ENCODE results near the gene CLCNKA.

The CLCNKA gene

GRCh38 chr1:16021681-16022080 is at the start of gene CLCNKA:
CLCNKA (plus strand) TSS chr1:16022036; CDS start chr1:16022620, 584 bp downstream.
- no peak for TF ChIP-seq REST (IDR thresholded peaks at IDR 0.05; ENCODE audit: low read depth)
- TF ChIP-seq MAX (IDR thresholded peaks at IDR 0.05), result no peak
- TF ChIP-seq TCF12 (IDR thresholded peaks at IDR 0.05; ENCODE audit: low read depth), result no peak
- no peak for TF ChIP-seq EP300 (IDR thresholded peaks at IDR 0.05; ENCODE audit: borderline replicate concordance)
- no peak for TF ChIP-seq CEBPB (IDR thresholded peaks at IDR 0.05)
- no peak for TF ChIP-seq NFIC (IDR thresholded peaks at IDR 0.05)
- TF ChIP-seq CREB1 (IDR thresholded peaks at IDR 0.05; ENCODE audit: low read depth), result no peak
- TF ChIP-seq FOXM1 (IDR thresholded peaks at IDR 0.05; ENCODE audit: borderline replicate concordance, low read depth), result no peak
- no peak for TF ChIP-seq TAF1 (IDR thresholded peaks at IDR 0.05; ENCODE audit: low read depth)
- TF ChIP-seq YY1 (IDR thresholded peaks at IDR 0.05; ENCODE audit: low read depth), result no peak
- no peak for TF ChIP-seq RAD21 (IDR thresholded peaks at IDR 0.05; ENCODE audit: low read depth)

- TF ChIP-seq CREB1 (IDR thresholded peaks at IDR 0.05; ENCODE audit: low read depth), result no peak
Observed at GRCh38 chr1:15972409-15972808, 49.4 kb upstream of the CLCNKA start.

- TF ChIP-seq CEBPB (IDR thresholded peaks at IDR 0.05), result no peak
- TF ChIP-seq TCF12 (IDR thresholded peaks at IDR 0.05; ENCODE audit: low read depth), result no peak
- no peak for TF ChIP-seq RAD21 (IDR thresholded peaks at IDR 0.05; ENCODE audit: low read depth)
- no peak for TF ChIP-seq NFIC (IDR thresholded peaks at IDR 0.05)
- no peak for TF ChIP-seq ZBTB7A (IDR thresholded peaks at IDR 0.05; ENCODE audit: low read depth)
- no peak for TF ChIP-seq TAF1 (IDR thresholded peaks at IDR 0.05; ENCODE audit: low read depth)
- no peak for TF ChIP-seq EP300 (IDR thresholded peaks at IDR 0.05; ENCODE audit: borderline replicate concordance)
- TF ChIP-seq TEAD4 (IDR thresholded peaks at IDR 0.05), result no peak
- TF ChIP-seq YY1 (IDR thresholded peaks at IDR 0.05; ENCODE audit: low read depth), result no peak
- TF ChIP-seq MAX (IDR thresholded peaks at IDR 0.05), result no peak
- no peak for TF ChIP-seq FOXM1 (IDR thresholded peaks at IDR 0.05; ENCODE audit: borderline replicate concordance, low read depth)
- TF ChIP-seq USF1 (IDR thresholded peaks at IDR 0.05), result no peak
Observed at GRCh38 chr1:15973772-15974171, 48.1 kb upstream of the CLCNKA start.

GRCh38 chr1:15974855-15975254 is 47.0 kb upstream of the CLCNKA start:
- TF ChIP-seq TAF1 (IDR thresholded peaks at IDR 0.05; ENCODE audit: low read depth), result no peak
- no peak for TF ChIP-seq CREB1 (IDR thresholded peaks at IDR 0.05; ENCODE audit: low read depth)
- no peak for TF ChIP-seq FOXM1 (IDR thresholded peaks at IDR 0.05; ENCODE audit: borderline replicate concordance, low read depth)
- no peak for TF ChIP-seq RAD21 (IDR thresholded peaks at IDR 0.05; ENCODE audit: low read depth)
- no peak for TF ChIP-seq TEAD4 (IDR thresholded peaks at IDR 0.05)
- TF ChIP-seq EGR1 (IDR thresholded peaks at IDR 0.05), result no peak
- no peak for TF ChIP-seq YY1 (IDR thresholded peaks at IDR 0.05; ENCODE audit: low read depth)
- no peak for TF ChIP-seq USF1 (IDR thresholded peaks at IDR 0.05)
- no peak for TF ChIP-seq REST (IDR thresholded peaks at IDR 0.05; ENCODE audit: low read depth)
- no peak for TF ChIP-seq MAX (IDR thresholded peaks at IDR 0.05)
- no peak for TF ChIP-seq EP300 (IDR thresholded peaks at IDR 0.05; ENCODE audit: borderline replicate concordance)
- no peak for TF ChIP-seq CEBPB (IDR thresholded peaks at IDR 0.05)
- no peak for TF ChIP-seq TCF12 (IDR thresholded peaks at IDR 0.05; ENCODE audit: low read depth)

GRCh38 chr1:15975358-15975804 is 46.5 kb upstream of the CLCNKA start:
- TF ChIP-seq NFIC (IDR thresholded peaks at IDR 0.05) (no peak), ZBTB7A (IDR thresholded peaks at IDR 0.05; ENCODE audit: low read depth) (peak; percentile 89), EGR1 (IDR thresholded peaks at IDR 0.05) (peak; percentile 78), TEAD4 (IDR thresholded peaks at IDR 0.05) (no peak), CREB1 (IDR thresholded peaks at IDR 0.05; ENCODE audit: low read depth) (no peak), MAX (IDR thresholded peaks at IDR 0.05) (peak; percentile 13; the same call in 1 of the 2 replicates)
